ENCODE data around the gene ANXA7. TPM values are rescaled to one million over a fixed set of nuclear protein-coding genes. Genes with fewer than 3 reads are reported as not detected.

The ANXA7 gene
- polyA plus RNA-seq (2011; rRNA removed) (123 and 134 TPM in 2 replicates), polyA minus RNA-seq (2011; rRNA and poly(A)+ RNA removed) (57.5 and 97.1 TPM in 2 replicates)

DNA sequence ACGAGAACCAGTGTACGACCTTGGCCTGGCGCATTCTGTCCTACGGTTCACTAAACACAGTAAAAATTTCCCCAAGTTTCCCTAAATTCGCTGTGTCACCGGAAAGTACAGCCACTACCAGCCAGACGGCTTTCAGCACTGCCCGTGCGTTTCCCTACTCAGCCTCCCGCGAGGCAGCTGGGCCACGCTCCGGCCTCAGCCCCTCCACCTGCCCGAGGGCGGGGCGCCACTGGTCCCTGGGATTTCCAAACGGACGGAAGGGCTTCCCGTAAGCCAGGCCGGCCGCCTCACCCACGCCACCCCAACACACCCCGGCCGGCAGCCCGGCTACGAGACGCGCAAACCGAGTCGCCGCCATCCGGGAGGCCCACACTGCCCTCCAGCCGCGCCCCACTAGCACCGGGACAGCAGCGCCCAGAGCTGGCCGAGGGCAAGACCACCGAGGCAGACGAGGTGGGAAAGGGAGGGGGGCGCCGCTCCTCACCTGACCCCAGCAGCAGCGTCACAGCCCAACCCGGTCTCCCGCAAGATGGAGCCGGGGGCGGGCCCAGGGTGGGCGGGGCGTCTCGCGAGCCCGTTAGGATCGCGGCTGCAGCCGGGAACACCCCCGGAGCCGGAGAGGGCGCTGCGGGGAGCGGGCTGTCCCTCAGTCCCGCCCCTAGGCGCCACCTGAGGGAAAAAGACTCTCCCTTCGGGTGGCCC, at the start of gene ANXA7:
Gene ANXA7 (minus strand): TSS at position 531 of the 702 bp plus-strand sequence. CDS start 13,202 bp downstream, outside the sequence.
- no peaks in the 10 kb centered on the region for H3K36me3 ChIP-seq (ENCODE audit: control insufficient read depth, insufficient read depth, low read length)
- DNase-seq (ENCODE audit: low read depth): peak; percentile 23
- TF ChIP-seq, protein P1, sequence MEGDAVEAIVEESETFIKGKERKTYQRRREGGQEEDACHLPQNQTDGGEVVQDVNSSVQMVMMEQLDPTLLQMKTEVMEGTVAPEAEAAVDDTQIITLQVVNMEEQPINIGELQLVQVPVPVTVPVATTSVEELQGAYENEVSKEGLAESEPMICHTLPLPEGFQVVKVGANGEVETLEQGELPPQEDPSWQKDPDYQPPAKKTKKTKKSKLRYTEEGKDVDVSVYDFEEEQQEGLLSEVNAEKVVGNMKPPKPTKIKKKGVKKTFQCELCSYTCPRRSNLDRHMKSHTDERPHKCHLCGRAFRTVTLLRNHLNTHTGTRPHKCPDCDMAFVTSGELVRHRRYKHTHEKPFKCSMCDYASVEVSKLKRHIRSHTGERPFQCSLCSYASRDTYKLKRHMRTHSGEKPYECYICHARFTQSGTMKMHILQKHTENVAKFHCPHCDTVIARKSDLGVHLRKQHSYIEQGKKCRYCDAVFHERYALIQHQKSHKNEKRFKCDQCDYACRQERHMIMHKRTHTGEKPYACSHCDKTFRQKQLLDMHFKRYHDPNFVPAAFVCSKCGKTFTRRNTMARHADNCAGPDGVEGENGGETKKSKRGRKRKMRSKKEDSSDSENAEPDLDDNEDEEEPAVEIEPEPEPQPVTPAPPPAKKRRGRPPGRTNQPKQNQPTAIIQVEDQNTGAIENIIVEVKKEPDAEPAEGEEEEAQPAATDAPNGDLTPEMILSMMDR (IDR thresholded peaks at IDR 0.05; ENCODE audit: insufficient read depth, low read depth, low read length): peak; percentile 46
- CTCF ChIA-PET: interaction anchor here (0.6 to 1.1 kb wide), 2 partner anchors 9 to 26 kb away, joined by 3 read pairs; no protein-coding TSS in a partner anchor
- H3K27me3 ChIP-seq (ENCODE audit: control insufficient read depth, insufficient read depth, low read length): no peaks in the 10 kb centered on the region
- POLR2A ChIA-PET: no interaction called here
- H3K4me3 ChIP-seq (ENCODE audit: low read depth, low read length): peak within 1 kb of the TSS; percentile 97

DNA sequence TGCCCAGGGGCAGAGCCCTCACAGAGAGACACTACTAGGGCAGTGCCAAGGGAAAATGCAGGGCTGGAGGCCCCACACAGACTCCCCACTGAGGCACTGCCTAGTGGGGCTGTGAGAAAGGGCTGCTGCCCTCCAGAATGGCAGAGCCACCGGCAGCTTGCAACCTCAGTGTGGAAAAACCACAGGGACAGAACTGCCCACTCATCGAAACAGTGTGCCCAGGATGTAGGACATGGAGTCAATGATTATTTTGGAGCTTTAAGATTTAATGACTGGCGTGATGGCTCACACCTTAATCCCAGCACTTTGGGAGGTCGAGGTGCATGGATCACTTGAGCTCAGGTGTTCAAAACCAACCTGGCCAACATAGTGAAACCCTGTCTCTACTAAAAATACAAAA, 47.0 kb upstream of the ANXA7 start:
- TF ChIP-seq, protein P1 (IDR thresholded peaks at IDR 0.05; ENCODE audit: insufficient read depth, low read depth, low read length): no peak
- H3K27me3 ChIP-seq (ENCODE audit: control insufficient read depth, insufficient read depth, low read length): no peaks in the 10 kb centered on the region
- no peak for DNase-seq (ENCODE audit: low read depth)
- no peaks in the 10 kb centered on the region; the same call in 1 of the 2 replicates for H3K36me3 ChIP-seq (ENCODE audit: control insufficient read depth, insufficient read depth, low read length)
- POLR2A ChIA-PET: no interaction called here
- CTCF ChIA-PET: no interaction called here
- H3K4me3 ChIP-seq (ENCODE audit: low read depth, low read length): no peak overlapping the region

DNA sequence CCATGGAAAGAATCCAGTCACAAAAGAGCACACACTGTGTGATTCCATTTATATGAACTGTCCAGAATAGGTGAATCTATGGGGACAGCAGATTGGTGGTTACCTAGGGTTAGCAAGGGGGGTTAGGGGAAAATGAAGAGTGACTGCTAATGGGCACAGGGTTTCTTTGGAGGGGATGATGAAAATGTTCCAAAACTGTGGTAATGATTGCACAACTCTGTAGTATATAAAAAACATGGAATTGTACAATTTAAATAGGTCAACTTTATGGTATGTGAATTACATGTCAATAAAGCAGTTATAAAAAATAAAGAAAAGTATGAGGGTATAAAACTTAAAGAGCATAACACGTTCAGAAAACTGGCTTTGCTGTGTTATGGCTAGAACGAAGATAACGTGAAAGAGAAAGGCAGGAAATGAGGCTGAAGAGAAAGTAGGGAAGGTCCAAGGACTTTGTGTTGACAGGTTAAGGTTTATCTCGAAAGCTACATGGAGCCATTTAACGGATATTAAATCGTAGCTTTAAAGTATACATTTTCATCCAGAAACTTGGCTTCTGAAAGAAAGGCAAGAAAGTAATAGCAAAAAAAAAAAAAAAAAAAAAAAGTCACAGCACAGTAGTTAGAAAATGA, 45.9 kb upstream of the ANXA7 start:
- Histone ChIP-seq H3K4me3 (ENCODE audit: low read depth, low read length) (no peak overlapping the region), H3K27me3 (ENCODE audit: control insufficient read depth, insufficient read depth, low read length) (no peaks in the 10 kb centered on the region), H3K36me3 (ENCODE audit: control insufficient read depth, insufficient read depth, low read length) (no peaks in the 10 kb centered on the region; the same call in 1 of the 2 replicates)
- TF ChIP-seq, protein P1 (IDR thresholded peaks at IDR 0.05; ENCODE audit: insufficient read depth, low read depth, low read length): no peak
- CTCF ChIA-PET: no interaction called here
- DNase-seq (ENCODE audit: low read depth): no peak
- POLR2A ChIA-PET: no interaction called here

DNA sequence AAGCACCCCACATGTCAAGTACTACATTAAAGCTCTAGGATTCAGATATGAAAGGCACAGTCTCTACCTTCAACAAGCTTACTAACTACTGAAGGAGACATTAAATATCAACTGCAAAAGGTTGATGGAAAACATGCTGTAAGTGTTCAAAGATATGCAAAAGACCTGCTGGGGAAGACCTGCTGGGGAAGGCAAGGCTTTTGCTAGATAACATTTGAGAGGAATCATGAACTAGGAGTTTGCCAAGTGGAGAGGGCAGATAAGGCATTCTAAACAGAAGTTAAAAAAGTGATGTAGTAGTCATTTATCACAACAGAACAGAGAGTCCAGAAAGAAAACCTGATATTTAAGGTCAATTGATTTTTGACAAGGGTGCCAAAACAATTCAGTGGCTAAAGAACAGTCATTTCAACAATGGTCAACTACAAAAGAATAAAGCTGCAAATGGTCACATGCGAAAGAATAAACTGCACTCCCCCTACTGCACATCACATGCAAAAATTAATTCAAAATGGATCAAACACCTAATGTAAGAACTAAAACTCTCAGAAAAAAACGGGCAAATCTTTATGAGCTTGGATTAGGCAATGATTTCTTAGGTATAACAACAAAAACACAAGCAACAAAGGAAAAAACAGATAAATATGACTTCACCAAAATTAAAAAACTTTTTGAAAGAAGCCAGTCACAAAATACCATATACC, 42.5 kb upstream of the ANXA7 start:
- Histone ChIP-seq H3K4me3 (ENCODE audit: low read depth, low read length) (no peak overlapping the region), H3K36me3 (ENCODE audit: control insufficient read depth, insufficient read depth, low read length) (no peaks in the 10 kb centered on the region; the same call in 1 of the 2 replicates), H3K27me3 (ENCODE audit: control insufficient read depth, insufficient read depth, low read length) (no peaks in the 10 kb centered on the region)
- ChIA-PET CTCF (no interaction called here), POLR2A (no interaction called here)
- DNase-seq (ENCODE audit: low read depth): no peak
- TF ChIP-seq, protein P1 (IDR thresholded peaks at IDR 0.05; ENCODE audit: insufficient read depth, low read depth, low read length): no peak

DNA sequence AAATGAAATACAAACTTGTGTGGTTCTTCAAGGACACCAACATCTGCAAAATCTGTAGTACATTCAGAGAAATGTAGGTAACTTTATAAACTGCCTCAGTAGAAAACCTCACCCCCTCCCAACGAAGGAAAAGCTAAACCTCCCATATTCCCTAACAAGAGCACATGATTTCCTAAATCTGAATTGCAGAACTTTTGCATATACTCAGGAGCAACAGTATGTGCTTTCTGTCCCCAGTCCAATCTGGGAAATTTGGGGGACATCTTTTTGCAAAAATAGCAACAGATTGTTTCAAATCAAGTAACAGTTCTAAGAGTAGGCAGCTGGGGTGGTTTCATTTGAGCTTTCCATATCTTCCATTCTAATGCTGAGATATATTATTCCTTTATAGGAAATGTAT, 35.3 kb upstream of the ANXA7 start:
- Histone ChIP-seq H3K4me3 (ENCODE audit: low read depth, low read length) (no peak overlapping the region), H3K27me3 (ENCODE audit: control insufficient read depth, insufficient read depth, low read length) (no peaks in the 10 kb centered on the region), H3K36me3 (ENCODE audit: control insufficient read depth, insufficient read depth, low read length) (no peaks in the 10 kb centered on the region; the same call in 1 of the 2 replicates)
- POLR2A ChIA-PET: no interaction called here
- DNase-seq (ENCODE audit: low read depth): no peak
- CTCF ChIA-PET: no interaction called here
- TF ChIP-seq, protein P1 (IDR thresholded peaks at IDR 0.05; ENCODE audit: insufficient read depth, low read depth, low read length): no peak

Data from BJ (cell line).